ENCODE data around the gene MICAL3. TPM values are rescaled to one million over a fixed set of nuclear protein-coding genes. Genes with fewer than 3 reads are reported as not detected.

Gene MICAL3
- polyA plus RNA-seq, 1 donor from 2014 or later = 28.1 TPM

DNA sequence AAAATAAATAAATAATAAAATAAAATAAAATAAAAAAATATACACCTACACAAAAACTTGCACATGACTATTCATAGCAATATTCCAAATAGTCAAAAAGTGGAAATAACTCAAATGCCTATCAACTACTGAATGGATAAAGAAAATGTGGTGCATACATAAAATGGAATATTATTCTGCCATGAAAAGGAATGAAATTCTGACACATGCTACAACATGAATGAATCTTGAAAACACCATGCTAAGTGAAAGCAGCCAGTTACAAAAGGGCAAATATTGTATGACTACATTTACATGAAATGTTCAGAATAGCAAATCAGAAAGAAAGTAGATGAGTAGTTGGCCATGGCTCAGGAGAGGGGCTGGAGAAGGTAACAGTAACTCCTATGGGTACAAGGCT is 46.3 kb downstream of the MICAL3 start (continued):
- TF ChIP-seq EP300 (conservative IDR thresholded peaks at IDR 0.05; ENCODE audit: poor library complexity, severe bottlenecking) (no peak), MXI1 (conservative IDR thresholded peaks at IDR 0.05; ENCODE audit: poor library complexity, severe bottlenecking) (no peak), RAD21 (conservative IDR thresholded peaks at IDR 0.05) (no peak)

DNA sequence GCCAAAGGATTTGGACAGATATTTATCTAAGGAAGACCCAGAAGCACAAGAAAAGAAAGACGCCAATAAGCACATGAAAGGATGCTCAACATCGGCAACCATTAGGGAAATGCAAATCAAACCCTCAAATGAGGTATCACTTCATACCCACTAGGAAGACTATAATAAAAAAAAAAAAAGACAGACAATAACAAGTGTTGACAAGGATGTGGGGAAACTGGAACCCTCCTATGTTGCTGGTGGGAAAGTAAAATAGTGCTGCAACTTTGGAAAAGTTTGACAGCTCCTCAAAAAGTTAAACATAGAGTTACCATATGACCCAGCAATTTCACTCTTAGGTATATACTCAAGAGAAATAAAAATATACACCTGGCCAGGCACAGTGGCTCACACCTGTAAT is 47.0 kb downstream of the MICAL3 start:
- Histone ChIP-seq H3F3A (ENCODE audit: insufficient read depth, low read length, poor library complexity, severe bottlenecking) (no peaks in the 10 kb centered on the region), H3K9me2 (ENCODE audit: insufficient read depth, low read length) (no peaks in the 10 kb centered on the region), H3K36me3 (ENCODE audit: insufficient read depth, low read length) (no peaks in the 10 kb centered on the region), H3K9ac (ENCODE audit: low read length) (no peak overlapping the region), H2AFZ (ENCODE audit: low read depth, low read length) (no peak overlapping the region), H3K4me2 (ENCODE audit: low read length) (no peak overlapping the region), H3K9me3 (ENCODE audit: low read length) (peaks cover 3% of the 10 kb centered on the region), H3K27ac (ENCODE audit: low read length) (no peak overlapping the region), H4K20me1 (ENCODE audit: insufficient read depth) (no peaks in the 10 kb centered on the region), H3K27me3 (ENCODE audit: insufficient read depth, low read depth, low read length) (no peaks in the 10 kb centered on the region), H3K4me3 (ENCODE audit: low read length) (no peak overlapping the region), H3K79me2 (replicated peaks; ENCODE audit: insufficient read depth, low read length) (peaks cover 4% of the 10 kb centered on the region)
- TF ChIP-seq, protein P1, sequence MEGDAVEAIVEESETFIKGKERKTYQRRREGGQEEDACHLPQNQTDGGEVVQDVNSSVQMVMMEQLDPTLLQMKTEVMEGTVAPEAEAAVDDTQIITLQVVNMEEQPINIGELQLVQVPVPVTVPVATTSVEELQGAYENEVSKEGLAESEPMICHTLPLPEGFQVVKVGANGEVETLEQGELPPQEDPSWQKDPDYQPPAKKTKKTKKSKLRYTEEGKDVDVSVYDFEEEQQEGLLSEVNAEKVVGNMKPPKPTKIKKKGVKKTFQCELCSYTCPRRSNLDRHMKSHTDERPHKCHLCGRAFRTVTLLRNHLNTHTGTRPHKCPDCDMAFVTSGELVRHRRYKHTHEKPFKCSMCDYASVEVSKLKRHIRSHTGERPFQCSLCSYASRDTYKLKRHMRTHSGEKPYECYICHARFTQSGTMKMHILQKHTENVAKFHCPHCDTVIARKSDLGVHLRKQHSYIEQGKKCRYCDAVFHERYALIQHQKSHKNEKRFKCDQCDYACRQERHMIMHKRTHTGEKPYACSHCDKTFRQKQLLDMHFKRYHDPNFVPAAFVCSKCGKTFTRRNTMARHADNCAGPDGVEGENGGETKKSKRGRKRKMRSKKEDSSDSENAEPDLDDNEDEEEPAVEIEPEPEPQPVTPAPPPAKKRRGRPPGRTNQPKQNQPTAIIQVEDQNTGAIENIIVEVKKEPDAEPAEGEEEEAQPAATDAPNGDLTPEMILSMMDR (IDR thresholded peaks at IDR 0.05; ENCODE audit: poor library complexity, severe bottlenecking) = no peak
- TF ChIP-seq TAF1 (IDR thresholded peaks at IDR 0.05; ENCODE audit: low read depth) = no peak
- TF ChIP-seq, protein P2, sequence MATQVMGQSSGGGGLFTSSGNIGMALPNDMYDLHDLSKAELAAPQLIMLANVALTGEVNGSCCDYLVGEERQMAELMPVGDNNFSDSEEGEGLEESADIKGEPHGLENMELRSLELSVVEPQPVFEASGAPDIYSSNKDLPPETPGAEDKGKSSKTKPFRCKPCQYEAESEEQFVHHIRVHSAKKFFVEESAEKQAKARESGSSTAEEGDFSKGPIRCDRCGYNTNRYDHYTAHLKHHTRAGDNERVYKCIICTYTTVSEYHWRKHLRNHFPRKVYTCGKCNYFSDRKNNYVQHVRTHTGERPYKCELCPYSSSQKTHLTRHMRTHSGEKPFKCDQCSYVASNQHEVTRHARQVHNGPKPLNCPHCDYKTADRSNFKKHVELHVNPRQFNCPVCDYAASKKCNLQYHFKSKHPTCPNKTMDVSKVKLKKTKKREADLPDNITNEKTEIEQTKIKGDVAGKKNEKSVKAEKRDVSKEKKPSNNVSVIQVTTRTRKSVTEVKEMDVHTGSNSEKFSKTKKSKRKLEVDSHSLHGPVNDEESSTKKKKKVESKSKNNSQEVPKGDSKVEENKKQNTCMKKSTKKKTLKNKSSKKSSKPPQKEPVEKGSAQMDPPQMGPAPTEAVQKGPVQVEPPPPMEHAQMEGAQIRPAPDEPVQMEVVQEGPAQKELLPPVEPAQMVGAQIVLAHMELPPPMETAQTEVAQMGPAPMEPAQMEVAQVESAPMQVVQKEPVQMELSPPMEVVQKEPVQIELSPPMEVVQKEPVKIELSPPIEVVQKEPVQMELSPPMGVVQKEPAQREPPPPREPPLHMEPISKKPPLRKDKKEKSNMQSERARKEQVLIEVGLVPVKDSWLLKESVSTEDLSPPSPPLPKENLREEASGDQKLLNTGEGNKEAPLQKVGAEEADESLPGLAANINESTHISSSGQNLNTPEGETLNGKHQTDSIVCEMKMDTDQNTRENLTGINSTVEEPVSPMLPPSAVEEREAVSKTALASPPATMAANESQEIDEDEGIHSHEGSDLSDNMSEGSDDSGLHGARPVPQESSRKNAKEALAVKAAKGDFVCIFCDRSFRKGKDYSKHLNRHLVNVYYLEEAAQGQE (IDR thresholded peaks at IDR 0.05; ENCODE audit: borderline replicate concordance) = no peak
- no peak for TF ChIP-seq RAD21 (conservative IDR thresholded peaks at IDR 0.05)
- TF ChIP-seq EZH2 (IDR thresholded peaks at IDR 0.05; ENCODE audit: borderline replicate concordance, insufficient read depth, low read length, poor library complexity, severe bottlenecking) = no peak
- no peak for TF ChIP-seq SMC3 (conservative IDR thresholded peaks at IDR 0.05; ENCODE audit: poor library complexity)
- no peak for TF ChIP-seq POLR2AphosphoS5 (IDR thresholded peaks at IDR 0.05)
- no peak for TF ChIP-seq MXI1 (conservative IDR thresholded peaks at IDR 0.05; ENCODE audit: poor library complexity, severe bottlenecking)
- no peak for TF ChIP-seq EP300 (conservative IDR thresholded peaks at IDR 0.05; ENCODE audit: poor library complexity, severe bottlenecking)

DNA sequence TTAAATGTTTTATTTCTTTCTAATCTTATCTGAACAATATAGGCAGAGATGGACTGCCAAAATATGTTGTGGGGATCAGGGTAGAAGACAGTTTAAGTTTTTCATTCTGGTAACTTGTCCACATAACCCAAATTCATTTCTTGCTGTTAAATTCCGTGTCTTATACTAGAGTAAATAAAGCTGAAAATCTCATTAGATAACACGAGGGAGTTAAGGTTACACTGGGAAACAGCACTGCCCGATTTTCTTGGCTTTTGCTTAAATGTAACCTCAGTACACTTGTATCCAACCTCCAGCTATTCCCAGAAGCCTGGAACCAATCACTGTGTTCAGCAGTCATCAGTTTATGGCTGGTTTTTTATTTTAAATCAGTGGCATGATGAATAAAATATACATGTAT is 48.2 kb downstream of the MICAL3 start:
- H3F3A ChIP-seq (ENCODE audit: insufficient read depth, low read length, poor library complexity, severe bottlenecking) = no peaks in the 10 kb centered on the region
- no peak overlapping the region for H3K4me2 ChIP-seq (ENCODE audit: low read length)
- H3K27me3 ChIP-seq (ENCODE audit: insufficient read depth, low read depth, low read length) = no peaks in the 10 kb centered on the region
- no peak overlapping the region for H3K9ac ChIP-seq (ENCODE audit: low read length)
- no peak overlapping the region for H3K27ac ChIP-seq (ENCODE audit: low read length)
- H3K4me3 ChIP-seq (ENCODE audit: low read length) = no peak overlapping the region
- no peaks in the 10 kb centered on the region for H3K36me3 ChIP-seq (ENCODE audit: insufficient read depth, low read length)
- no peak overlapping the region for H2AFZ ChIP-seq (ENCODE audit: low read depth, low read length)
- H4K20me1 ChIP-seq (ENCODE audit: insufficient read depth) = no peaks in the 10 kb centered on the region
- peaks cover 3% of the 10 kb centered on the region for H3K9me3 ChIP-seq (ENCODE audit: low read length)
- TF ChIP-seq TAF1 (IDR thresholded peaks at IDR 0.05; ENCODE audit: low read depth) (no peak), POLR2AphosphoS5 (IDR thresholded peaks at IDR 0.05) (no peak), SMC3 (conservative IDR thresholded peaks at IDR 0.05; ENCODE audit: poor library complexity) (no peak)
- H3K9me2 ChIP-seq (ENCODE audit: insufficient read depth, low read length) = no peaks in the 10 kb centered on the region
- H3K79me2 ChIP-seq (replicated peaks; ENCODE audit: insufficient read depth, low read length) = peaks cover 4% of the 10 kb centered on the region

Measured in neural cell (in vitro differentiated cells).